HepG2 (cell line): ENCODE results near the gene SLC13A3. TPM values are rescaled to one million over a fixed set of nuclear protein-coding genes. Genes with fewer than 3 reads are reported as not detected.

ENCODE experiments used
- ARID2 ChIP-seq: sonication (generic); formaldehyde crosslinking; IDR thresholded peaks from 2 replicates; pipeline ENCODE4 v1.8.1; 2022; ENCODE audit warnings: mild to moderate bottlenecking, missing genetic modification reagents, borderline replicate concordance
- BCL3 ChIP-seq: sonication (generic); formaldehyde crosslinking; IDR thresholded peaks from 2 replicates; pipeline ENCODE4 v1.5.1; 2020; ENCODE audit warnings: mild to moderate bottlenecking, missing genetic modification reagents, moderate library complexity
- CHD4 ChIP-seq: fragments of 200-600 bp; sonication (generic); IDR thresholded peaks from 2 replicates; pipeline ENCODE4 v1.7.0; 2017; ENCODE audit warnings: mild to moderate bottlenecking, low read length, borderline replicate concordance
- GFI1 ChIP-seq: sonication (generic); formaldehyde crosslinking; IDR thresholded peaks from 2 replicates; pipeline ENCODE4 v1.5.0; 2020; ENCODE audit warnings: missing genetic modification reagents, mild to moderate bottlenecking, borderline replicate concordance
- HMG20B ChIP-seq: conservative IDR thresholded peaks from 2 replicates; pipeline ENCODE4 v1.6.1; 2016; ENCODE audit warnings: missing genetic modification reagents, missing compliant biosample characterization
- JUND ChIP-seq: sonication (generic); formaldehyde crosslinking; IDR thresholded peaks from 2 replicates; pipeline ENCODE4 v1.8.0; 2022; ENCODE audit warnings: mild to moderate bottlenecking, missing genetic modification reagents
- KLF9 ChIP-seq: IDR thresholded peaks from 2 replicates; pipeline ENCODE4 v1.6.1; 2016; ENCODE audit warnings: low read depth
- MED13 ChIP-seq: sonication (generic); formaldehyde crosslinking; IDR thresholded peaks from 2 replicates; pipeline ENCODE4 v1.5.0; 2020; ENCODE audit warnings: missing genetic modification reagents
- POLR2A ChIP-seq, 2 experiments: IDR thresholded peaks; 2 replicates each; pipeline ENCODE4 v1.6.1; 2011; ENCODE audit warnings: low read depth in 2 of 2, low read length in 2 of 2, mild to moderate bottlenecking in 1 of 2, moderate library complexity in 1 of 2; ENCODE audit not compliant: insufficient read depth in 1 of 2
- TBX3 ChIP-seq: fragments of 450-650 bp; IDR thresholded peaks from 2 replicates; pipeline ENCODE4 v1.6.1; 2017; ENCODE audit warnings: antibody characterized with exemption, mild to moderate bottlenecking, inconsistent platforms, borderline replicate concordance
- ZBTB43 ChIP-seq: sonication (generic); formaldehyde crosslinking; conservative IDR thresholded peaks from 2 replicates; pipeline ENCODE4 v1.4.0; 2020; ENCODE audit warnings: missing genetic modification reagents
- ZC3H4 ChIP-seq: sonication (generic); formaldehyde crosslinking; IDR thresholded peaks from 2 replicates; pipeline ENCODE4 v1.4.0; 2020; ENCODE audit warnings: missing genetic modification reagents, borderline replicate concordance
- ZNF230 ChIP-seq: sonication (generic); formaldehyde crosslinking; IDR thresholded peaks from 2 replicates; pipeline ENCODE4 v1.4.0; 2020; ENCODE audit warnings: mild to moderate bottlenecking, missing genetic modification reagents
- ZNF232 ChIP-seq: sonication (generic); formaldehyde crosslinking; IDR thresholded peaks from 2 replicates; pipeline ENCODE4 v1.4.0; 2020; ENCODE audit warnings: missing genetic modification reagents, borderline replicate concordance
- ZNF3 ChIP-seq: IDR thresholded peaks from 2 replicates; pipeline ENCODE4 v1.7.0; 2017; ENCODE audit warnings: inconsistent platforms
- ZNF343 ChIP-seq: sonication (generic); formaldehyde crosslinking; IDR thresholded peaks from 2 replicates; pipeline ENCODE4 v1.4.0; 2020; ENCODE audit warnings: mild to moderate bottlenecking, missing genetic modification reagents
- ZNF674 ChIP-seq: sonication (generic); formaldehyde crosslinking; IDR thresholded peaks from 2 replicates; pipeline ENCODE4 v1.5.0; 2020; ENCODE audit warnings: low read depth, mild to moderate bottlenecking, missing genetic modification reagents
- ZNF747 ChIP-seq: sonication (generic); formaldehyde crosslinking; IDR thresholded peaks from 2 replicates; pipeline ENCODE4 v1.8.1; 2023; ENCODE audit warnings: missing genetic modification reagents, mild to moderate bottlenecking, borderline replicate concordance
- ZNF781 ChIP-seq: sonication (generic); formaldehyde crosslinking; IDR thresholded peaks from 2 replicates; pipeline ENCODE4 v1.5.1; 2020; ENCODE audit warnings: borderline replicate concordance, mild to moderate bottlenecking, missing genetic modification reagents; ENCODE audit errors: not compliant biosample characterization
- ZNF83 ChIP-seq: sonication (generic); formaldehyde crosslinking; IDR thresholded peaks from 2 replicates; pipeline ENCODE4 v1.4.0; 2020; ENCODE audit warnings: missing genetic modification reagents, mild to moderate bottlenecking, borderline replicate concordance
- polyA plus RNA-seq, 8 experiments: library from polyadenylated mRNA; depleted of rRNA in 3 of 8; stranded (reverse) in 7 of 8; unstranded in 1 of 8; fragments of >200 nt; fragmentation: Illumina TruSeq in 4 of 8; extraction: Trizol in 4 of 8; gene quantifications; 2 replicates each; pipeline versions ENCODE4 v1.2.1 to v1.2.3, GENCODE V29; 2011 to 2016; ENCODE audit warnings: low read depth in 4 of 8, missing spikeins in 1 of 8, mixed read lengths in 1 of 8; ENCODE audit not compliant: insufficient read depth in 1 of 8
- total RNA-seq, 5 experiments: library from RNA; depleted of rRNA; stranded (reverse); fragments of >200 nt; fragmentation: Illumina TruSeq; extraction: Trizol; gene quantifications; 2 replicates each; pipeline ENCODE4 v1.2.3, GENCODE V29; 2016; ENCODE audit warnings: low read depth in 1 of 5
- TF ChIP-seq, protein P1 (sequence below): sonication (generic); formaldehyde crosslinking; IDR thresholded peaks from 2 replicates; pipeline ENCODE4 v1.5.1; 2020; ENCODE audit warnings: mild to moderate bottlenecking, missing genetic modification reagents, borderline replicate concordance
- TF ChIP-seq, protein P2 (sequence below): sonication (generic); formaldehyde crosslinking; IDR thresholded peaks from 2 replicates; pipeline ENCODE4 v1.4.0; 2020; ENCODE audit warnings: missing genetic modification reagents

The SLC13A3 gene
- total and polyA plus RNA-seq, 2 of the 13 experiments (the other 11 are each of a cell fraction or from before 2014, with no cell fraction given) = 66.5 to 76.0 TPM

GRCh38 chr20:46681032-46681854 lies 30.0 kb upstream of the SLC13A3 start (continued):
- 0 out of 2 replicates have a peak, but pooled peaks have one; percentile 49 for TF ChIP-seq ZNF230 (CRISPR knock-in tag)
- TF ChIP-seq POLR2A (IDR thresholded peaks at IDR 0.05; ENCODE audit: insufficient read depth in 1 of 2, low read depth in 2 of 2, low read length in 2 of 2) = no peak
- TF ChIP-seq JUND (CRISPR knock-in tag) = no peak
- peak; percentile 93 for TF ChIP-seq CHD4
- TF ChIP-seq ZNF3 (CRISPR knock-in tag) = peak; percentile 99
- TF ChIP-seq ZBTB43 = 0 out of 2 replicates have a peak, but pooled peaks have one; percentile 19
- no peak for TF ChIP-seq ZNF343 (CRISPR knock-in tag)
- TF ChIP-seq BCL3 = 0 out of 2 replicates have a peak, but pooled peaks have one; percentile 68
- TF ChIP-seq, protein P1, sequence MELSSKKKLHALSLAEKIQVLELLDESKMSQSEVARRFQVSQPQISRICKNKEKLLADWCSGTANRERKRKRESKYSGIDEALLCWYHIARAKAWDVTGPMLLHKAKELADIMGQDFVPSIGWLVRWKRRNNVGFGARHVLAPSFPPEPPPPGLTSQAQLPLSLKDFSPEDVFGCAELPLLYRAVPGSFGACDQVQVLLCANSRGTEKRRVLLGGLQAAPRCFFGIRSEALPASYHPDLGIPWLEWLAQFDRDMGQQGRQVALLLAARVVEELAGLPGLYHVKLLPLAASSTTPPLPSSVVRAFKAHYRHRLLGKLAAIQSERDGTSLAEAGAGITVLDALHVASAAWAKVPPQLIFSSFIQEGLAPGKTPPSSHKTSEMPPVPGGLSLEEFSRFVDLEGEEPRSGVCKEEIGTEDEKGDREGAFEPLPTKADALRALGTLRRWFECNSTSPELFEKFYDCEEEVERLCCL = no peak
- TF ChIP-seq ZNF781 (CRISPR knock-in tag) = no peak
- TF ChIP-seq GFI1 = 0 out of 2 replicates have a peak, but pooled peaks have one; percentile 47
- TF ChIP-seq ARID2 = no peak
- TF ChIP-seq ZNF83 (CRISPR knock-in tag) = no peak
- TF ChIP-seq, protein P2, sequence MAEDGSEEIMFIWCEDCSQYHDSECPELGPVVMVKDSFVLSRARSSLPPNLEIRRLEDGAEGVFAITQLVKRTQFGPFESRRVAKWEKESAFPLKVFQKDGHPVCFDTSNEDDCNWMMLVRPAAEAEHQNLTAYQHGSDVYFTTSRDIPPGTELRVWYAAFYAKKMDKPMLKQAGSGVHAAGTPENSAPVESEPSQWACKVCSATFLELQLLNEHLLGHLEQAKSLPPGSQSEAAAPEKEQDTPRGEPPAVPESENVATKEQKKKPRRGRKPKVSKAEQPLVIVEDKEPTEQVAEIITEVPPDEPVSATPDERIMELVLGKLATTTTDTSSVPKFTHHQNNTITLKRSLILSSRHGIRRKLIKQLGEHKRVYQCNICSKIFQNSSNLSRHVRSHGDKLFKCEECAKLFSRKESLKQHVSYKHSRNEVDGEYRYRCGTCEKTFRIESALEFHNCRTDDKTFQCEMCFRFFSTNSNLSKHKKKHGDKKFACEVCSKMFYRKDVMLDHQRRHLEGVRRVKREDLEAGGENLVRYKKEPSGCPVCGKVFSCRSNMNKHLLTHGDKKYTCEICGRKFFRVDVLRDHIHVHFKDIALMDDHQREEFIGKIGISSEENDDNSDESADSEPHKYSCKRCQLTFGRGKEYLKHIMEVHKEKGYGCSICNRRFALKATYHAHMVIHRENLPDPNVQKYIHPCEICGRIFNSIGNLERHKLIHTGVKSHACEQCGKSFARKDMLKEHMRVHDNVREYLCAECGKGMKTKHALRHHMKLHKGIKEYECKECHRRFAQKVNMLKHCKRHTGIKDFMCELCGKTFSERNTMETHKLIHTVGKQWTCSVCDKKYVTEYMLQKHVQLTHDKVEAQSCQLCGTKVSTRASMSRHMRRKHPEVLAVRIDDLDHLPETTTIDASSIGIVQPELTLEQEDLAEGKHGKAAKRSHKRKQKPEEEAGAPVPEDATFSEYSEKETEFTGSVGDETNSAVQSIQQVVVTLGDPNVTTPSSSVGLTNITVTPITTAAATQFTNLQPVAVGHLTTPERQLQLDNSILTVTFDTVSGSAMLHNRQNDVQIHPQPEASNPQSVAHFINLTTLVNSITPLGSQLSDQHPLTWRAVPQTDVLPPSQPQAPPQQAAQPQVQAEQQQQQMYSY (CRISPR knock-in tag) = no peak
- TF ChIP-seq ZNF674 (CRISPR knock-in tag) = no peak
- no peak for TF ChIP-seq MED13 (CRISPR knock-in tag)
- no peak for TF ChIP-seq KLF9
- TF ChIP-seq HMG20B (CRISPR knock-in tag) = 0 out of 2 replicates have a peak, but pooled peaks have one; percentile 35
- no peak for TF ChIP-seq ZC3H4 (CRISPR knock-in tag)
- 0 out of 2 replicates have a peak, but pooled peaks have one; percentile 46 for TF ChIP-seq TBX3
- no peak for TF ChIP-seq ZNF747 (CRISPR knock-in tag)
- TF ChIP-seq ZNF232 = no peak
